Coronary artery (tissue), 2 donors: Measurements from ENCODE around the gene ZBTB7A.

Experiments used
- DNase-seq: peaks from one replicate; pipeline ENCODE4 v3.0.0-alpha.2; 2017; ENCODE audit warnings: low spot score
- H3K27ac ChIP-seq, 2 donors: fragments of 200-600 bp; sonication (generic); one replicate each; pipeline ENCODE4 v1.5.1; 2016 to 2019
- H3K4me3 ChIP-seq: fragments of 200-600 bp; sonication (generic); 2 replicates; pipeline ENCODE4 v1.5.1; 2016; ENCODE audit warnings: mild to moderate bottlenecking, moderate library complexity
- TF ChIP-seq, protein P1 (sequence below): fragments of 200-600 bp; sonication (generic); IDR thresholded peaks from one replicate; pipeline ENCODE4 v1.5.1; 2019; ENCODE audit warnings: antibody characterized with exemption

ZBTB7A gene

DNA sequence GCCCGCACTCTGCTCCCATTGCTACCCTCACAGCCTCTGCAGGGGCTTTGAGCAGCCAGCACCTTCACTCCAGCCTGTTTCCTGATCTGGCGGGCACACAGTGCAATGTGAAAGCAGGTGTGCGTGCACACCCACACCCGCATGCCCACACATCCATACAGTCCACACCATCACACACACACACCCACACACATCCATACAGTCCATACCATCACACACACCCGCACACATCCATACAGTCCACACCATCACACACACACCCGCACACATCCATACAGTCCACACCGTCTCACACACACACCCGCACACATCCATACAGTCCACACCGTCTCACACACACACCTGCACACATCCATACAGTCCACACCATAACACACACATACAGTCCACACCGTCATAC lies 31.1 kb downstream of the ZBTB7A start:
- TF ChIP-seq, protein P1, sequence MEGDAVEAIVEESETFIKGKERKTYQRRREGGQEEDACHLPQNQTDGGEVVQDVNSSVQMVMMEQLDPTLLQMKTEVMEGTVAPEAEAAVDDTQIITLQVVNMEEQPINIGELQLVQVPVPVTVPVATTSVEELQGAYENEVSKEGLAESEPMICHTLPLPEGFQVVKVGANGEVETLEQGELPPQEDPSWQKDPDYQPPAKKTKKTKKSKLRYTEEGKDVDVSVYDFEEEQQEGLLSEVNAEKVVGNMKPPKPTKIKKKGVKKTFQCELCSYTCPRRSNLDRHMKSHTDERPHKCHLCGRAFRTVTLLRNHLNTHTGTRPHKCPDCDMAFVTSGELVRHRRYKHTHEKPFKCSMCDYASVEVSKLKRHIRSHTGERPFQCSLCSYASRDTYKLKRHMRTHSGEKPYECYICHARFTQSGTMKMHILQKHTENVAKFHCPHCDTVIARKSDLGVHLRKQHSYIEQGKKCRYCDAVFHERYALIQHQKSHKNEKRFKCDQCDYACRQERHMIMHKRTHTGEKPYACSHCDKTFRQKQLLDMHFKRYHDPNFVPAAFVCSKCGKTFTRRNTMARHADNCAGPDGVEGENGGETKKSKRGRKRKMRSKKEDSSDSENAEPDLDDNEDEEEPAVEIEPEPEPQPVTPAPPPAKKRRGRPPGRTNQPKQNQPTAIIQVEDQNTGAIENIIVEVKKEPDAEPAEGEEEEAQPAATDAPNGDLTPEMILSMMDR: no peak
- no peak for DNase-seq

DNA sequence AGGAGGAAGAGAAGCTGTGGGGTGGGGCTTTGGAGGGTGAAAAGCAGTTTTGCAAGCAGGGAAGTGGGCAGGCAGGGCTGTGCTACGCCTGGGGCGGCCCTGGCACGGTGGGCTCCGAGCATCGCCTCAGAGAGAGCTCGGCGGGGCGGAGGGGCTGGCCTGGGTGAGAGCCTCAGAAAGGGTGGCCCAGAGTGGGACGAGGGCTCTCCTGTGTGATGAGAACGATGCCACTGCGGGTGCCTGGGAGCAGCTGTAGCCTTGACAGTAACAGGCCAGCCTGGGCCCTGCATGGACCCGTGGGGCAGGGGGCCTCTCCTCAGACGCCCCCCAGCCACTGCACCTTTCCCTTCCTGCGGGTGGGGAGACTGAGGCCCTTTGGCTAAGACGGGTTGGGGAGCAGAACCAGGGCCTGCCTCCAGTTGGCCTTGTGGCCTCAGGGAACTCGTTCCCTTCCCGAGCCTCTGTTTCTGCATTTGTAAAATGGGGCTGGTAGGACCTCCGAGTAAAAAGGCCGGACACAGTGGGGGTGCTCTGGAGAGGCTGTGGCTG lies 31.6 kb downstream of the ZBTB7A start:
- TF ChIP-seq, protein P1: no peak
- no peak for DNase-seq

More for the DNA sequence above, 31.1 kb downstream of the ZBTB7A start:
- Histone ChIP-seq H3K4me3 (no peak overlapping the region), H3K27ac (no peak overlapping the region)

DNA sequence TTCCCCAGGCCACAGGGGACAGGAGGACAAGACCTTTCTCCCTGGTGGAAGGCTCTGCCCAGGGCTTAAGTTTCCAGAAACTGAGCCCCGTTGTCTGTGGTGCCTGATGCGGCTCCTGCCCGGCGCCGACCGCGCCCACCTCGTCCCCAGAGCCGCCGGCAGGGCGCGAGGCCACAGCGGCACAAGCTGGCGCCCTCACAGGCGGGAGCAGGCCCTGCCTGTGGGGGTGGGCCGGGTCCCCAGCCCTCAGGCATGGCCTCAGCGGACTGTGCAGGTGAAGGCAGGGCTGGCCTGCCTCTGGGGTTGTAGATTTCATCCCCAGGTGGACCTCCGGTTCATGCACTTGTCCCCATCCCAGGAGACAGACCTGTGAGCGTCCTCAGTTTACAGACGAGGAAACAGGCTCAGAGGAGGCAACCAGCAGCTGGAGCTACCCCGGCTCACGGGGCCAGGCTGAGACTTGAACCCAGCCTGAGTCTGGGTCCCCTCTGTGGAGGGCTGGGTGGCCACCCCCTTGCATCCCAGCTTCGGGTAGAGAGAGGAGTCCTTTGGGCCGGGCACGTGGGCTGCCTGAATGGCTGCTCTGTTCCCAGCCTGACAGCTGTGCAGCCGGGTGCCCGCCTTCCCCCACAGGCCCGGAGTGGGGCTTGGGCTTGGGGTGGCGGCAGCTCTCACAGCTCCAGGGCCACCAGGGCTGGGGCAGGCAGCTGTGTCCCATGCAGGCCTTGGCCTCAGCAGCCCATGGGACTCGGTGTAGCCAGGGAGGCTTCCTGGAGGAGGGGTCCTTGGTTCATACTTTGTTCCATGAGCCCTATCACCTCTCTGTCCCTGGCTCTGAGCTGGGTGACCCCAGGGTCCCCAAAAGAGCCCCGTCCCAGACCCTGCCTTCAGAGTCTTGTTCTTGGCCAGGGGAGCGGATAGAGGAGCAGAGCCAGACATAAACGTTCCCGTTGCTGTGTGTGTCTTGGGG lies 32.4 kb downstream of the ZBTB7A start:
- Histone ChIP-seq H3K27ac (no peak overlapping the region), H3K4me3 (no peak overlapping the region)
- TF ChIP-seq, protein P1: no peak
- DNase-seq: no peak

More for the DNA sequence above, 31.6 kb downstream of the ZBTB7A start:
- Histone ChIP-seq H3K27ac (no peak overlapping the region), H3K4me3 (no peak overlapping the region)

DNA sequence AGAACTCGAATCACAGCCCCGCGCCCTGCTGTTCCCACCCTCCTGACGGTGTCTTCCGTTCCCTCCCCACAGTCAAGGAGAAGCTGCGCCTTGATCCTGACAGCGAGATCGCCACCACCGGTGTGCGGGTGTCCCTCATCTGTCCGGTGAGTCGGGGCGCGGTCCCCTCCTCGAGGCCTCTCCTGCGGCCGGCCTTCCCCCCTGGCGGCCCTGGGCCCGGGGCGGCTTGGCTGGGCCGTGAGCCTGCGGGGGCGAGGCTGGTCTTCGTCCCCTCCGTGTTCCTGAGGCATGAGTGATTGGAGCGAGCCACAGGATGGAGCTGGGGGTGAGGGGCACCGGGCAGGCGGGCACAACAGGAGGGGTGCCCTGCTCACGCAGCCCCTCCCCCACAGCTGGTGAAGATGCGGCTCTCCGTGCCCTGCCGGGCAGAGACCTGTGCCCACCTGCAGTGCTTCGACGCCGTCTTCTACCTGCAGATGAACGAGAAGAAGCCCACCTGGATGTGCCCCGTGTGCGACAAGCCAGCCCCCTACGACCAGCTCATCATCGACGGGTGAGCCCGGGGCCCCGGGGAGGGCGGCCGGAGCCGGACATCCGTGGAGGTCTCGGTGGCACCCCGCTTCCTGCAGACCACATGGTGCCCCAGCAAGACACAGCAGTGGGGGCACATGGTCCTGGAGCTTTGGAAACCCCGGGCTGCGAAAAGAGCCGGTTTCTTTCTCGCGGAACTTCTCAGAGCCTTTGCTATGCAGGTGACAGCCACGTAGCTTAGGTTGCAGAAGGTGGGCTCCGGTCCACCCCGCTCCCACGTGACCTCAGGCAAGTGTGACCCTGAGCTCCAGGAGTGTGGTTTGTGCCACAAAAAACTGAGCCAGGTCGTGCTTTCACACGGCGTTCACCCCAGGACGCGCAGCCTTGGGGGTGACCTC lies 33.4 kb downstream of the ZBTB7A start:
- no peak overlapping the region for H3K27ac ChIP-seq
- DNase-seq: no peak
- TF ChIP-seq, protein P1: no peak
- no peak overlapping the region for H3K4me3 ChIP-seq

DNA sequence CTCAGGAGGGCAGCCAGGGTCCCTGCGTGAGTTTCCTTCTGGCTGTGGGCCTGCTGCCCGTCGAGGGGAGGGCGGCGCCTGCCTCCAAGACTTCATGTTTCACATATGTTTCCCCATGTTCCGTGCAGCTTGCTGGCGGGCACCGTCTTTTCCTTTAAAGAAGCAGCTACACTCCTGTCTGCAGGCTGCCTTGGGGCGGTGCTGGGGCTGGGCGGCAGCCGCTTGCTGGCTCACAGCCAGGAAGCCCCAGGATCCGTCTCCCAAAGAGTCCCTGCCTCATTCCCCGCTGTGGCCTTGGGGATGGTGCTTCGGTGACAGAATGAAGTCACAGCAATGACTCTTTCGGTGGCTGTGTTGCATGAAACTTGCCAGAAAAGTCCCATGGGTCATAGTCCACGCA lies 34.3 kb downstream of the ZBTB7A start:
- no peak for DNase-seq
- no peak overlapping the region for H3K4me3 ChIP-seq
- H3K27ac ChIP-seq: no peak overlapping the region
- TF ChIP-seq, protein P1: no peak

DNA sequence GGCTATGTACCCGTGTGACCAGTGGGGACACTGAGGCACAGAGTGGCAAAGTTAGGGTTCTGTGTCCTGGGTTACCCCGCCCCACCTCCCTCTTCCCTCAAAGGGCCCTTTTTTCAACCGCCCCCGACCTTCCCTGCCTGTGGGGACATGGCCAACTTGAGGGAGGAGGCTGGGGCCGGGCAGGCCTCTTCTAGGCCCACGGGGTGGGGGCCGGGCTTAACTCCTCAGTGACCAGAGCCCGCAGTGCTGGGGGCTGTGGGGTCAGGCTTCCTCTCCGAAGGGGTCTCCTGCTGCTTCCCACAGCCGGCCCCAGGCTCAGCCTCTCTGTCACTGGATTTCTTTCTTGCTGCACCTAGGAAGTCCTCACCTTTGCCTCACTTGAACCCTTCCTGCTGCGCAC lies 35.3 kb downstream of the ZBTB7A start:
- DNase-seq: no peak
- no peak overlapping the region for H3K27ac ChIP-seq
- TF ChIP-seq, protein P1: no peak

More for the DNA sequence above, 35.3 kb downstream of the ZBTB7A start:
- no peak overlapping the region for H3K4me3 ChIP-seq
